Esophagus (tissue), 2 donors: Measurements from ENCODE around the gene PDPK1. TPM values are rescaled to one million over a fixed set of nuclear protein-coding genes. Genes with fewer than 3 reads are reported as not detected.
"Not testable (repeated sequence)": the region's sequence is repeated elsewhere in the genome, so short reads cannot be mapped to it uniquely, and the experiment has no call there.

Experiments used
- H3K27ac ChIP-seq, 2 donors: one replicate each; pipeline ENCODE4 v1.5.1; 2013; ENCODE audit warnings: low read depth in 2 of 2, mild to moderate bottlenecking in 2 of 2, inconsistent platforms in 1 of 2, low read length in 1 of 2, moderate library complexity in 1 of 2
- H3K27me3 ChIP-seq, 2 donors: one replicate each; pipeline ENCODE4 v1.6.1; 2013; ENCODE audit warnings: low read length in 2 of 2, control low read depth in 1 of 2, mild to moderate bottlenecking in 1 of 2; ENCODE audit not compliant: insufficient read depth in 2 of 2, control insufficient read depth in 1 of 2
- H3K36me3 ChIP-seq, 2 donors: one replicate each; pipeline ENCODE4 v1.6.1; 2013; ENCODE audit warnings: low read length in 1 of 2; ENCODE audit not compliant: control insufficient read depth in 2 of 2, insufficient read depth in 2 of 2
- H3K4me1 ChIP-seq, 2 donors: one replicate each; pipeline ENCODE4 v1.6.1; 2013; ENCODE audit warnings: low read length in 1 of 2; ENCODE audit not compliant: control insufficient read depth in 2 of 2, insufficient read depth in 2 of 2
- H3K4me3 ChIP-seq, 2 donors: one replicate each; pipeline ENCODE4 v1.5.1; 2013; ENCODE audit warnings: low read length in 2 of 2, mild to moderate bottlenecking in 2 of 2, low read depth in 1 of 2, moderate library complexity in 1 of 2
- H3K9me3 ChIP-seq, 2 donors: one replicate each; pipeline ENCODE4 v1.6.1; 2013; ENCODE audit warnings: mild to moderate bottlenecking in 2 of 2, low read depth in 1 of 2, low read length in 1 of 2, moderate library complexity in 1 of 2; ENCODE audit not compliant: control insufficient read depth in 2 of 2, insufficient read depth in 1 of 2
- WGBS, 2 donors: extraction: QIAGEN DNeasy Blood & Tissue Kit; methylation state at CpG; one replicate each; pipeline ENCODE4 v1.1.7; 2013; 5-methylcytosine and 5-hydroxymethylcytosine counted together
- polyA plus RNA-seq, 2 donors: library from polyadenylated mRNA; stranded (reverse); fragments of 200-250 nt; gene quantifications; one replicate each; pipeline ENCODE4 v1.2.3, GENCODE V29; 2013
- donor health status: healthy with polysubstance abuse.
- donor health status: Bipolar disorder and iron deficiency.

PDPK1 gene
- polyA plus RNA-seq, 2 donors, result 11.8 to 12.8 TPM

GRCh38 chr16:2560131-2560797 lies 22.4 kb downstream of the PDPK1 start:
- 69 to 83% methylated on average over 6 to 9 of the region's 17 CpGs for WGBS, 2 donors
- H3K36me3 ChIP-seq, H3K4me3 ChIP-seq, H3K9me3 ChIP-seq, H3K27ac ChIP-seq, H3K4me1 ChIP-seq, H3K27me3 ChIP-seq: not testable (repeated sequence)

DNA sequence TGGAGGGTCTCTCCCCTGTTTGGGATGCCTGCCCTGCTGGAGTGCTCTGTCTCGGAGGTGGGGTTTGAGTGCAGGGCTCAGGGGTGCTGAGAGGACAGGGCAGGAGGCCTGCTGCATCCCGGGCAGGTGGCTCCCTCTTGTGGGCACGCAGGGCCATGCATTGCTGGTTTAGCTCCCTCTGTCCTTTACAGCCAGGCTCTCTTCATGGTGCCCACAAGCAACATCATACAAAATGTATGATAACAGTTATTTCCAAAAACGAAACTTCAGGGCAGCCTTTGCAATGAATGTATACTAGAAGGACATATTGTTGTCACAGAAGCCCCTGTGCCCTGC lies 22.9 kb downstream of the PDPK1 start:
- 8% methylated on average over 2 of the region's 4 CpGs; no CpG with 5 or more reads in 1 of the 2 donors for WGBS, 2 donors
- not testable (repeated sequence) for H3K36me3 ChIP-seq, H3K27me3 ChIP-seq

DNA sequence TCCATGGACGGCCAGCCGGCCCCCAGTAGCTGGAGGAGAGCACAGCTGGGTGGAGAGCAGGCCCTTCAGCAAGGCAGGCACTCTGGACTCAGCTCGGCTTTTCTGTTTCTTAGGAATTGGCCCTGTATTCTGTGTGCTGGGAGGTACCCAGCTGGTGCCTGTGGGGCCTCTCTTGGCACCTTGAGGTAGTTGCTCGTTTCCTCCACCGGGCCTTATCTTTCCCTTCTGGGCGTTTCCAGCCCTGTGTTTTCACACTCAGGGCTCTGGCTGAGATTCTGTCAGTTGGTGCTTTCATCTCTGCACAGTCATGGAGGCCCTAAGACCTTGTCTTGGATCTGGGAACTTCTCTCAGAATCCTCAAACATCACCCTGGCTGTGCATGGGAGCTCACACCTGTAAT lies 29.7 kb downstream of the PDPK1 start:
- H3K4me3 ChIP-seq, H3K27me3 ChIP-seq, H3K9me3 ChIP-seq, H3K36me3 ChIP-seq, H3K4me1 ChIP-seq, H3K27ac ChIP-seq: not testable (repeated sequence)
- WGBS, 2 donors, result no CpG with 5 or more reads among the region's 6 CpGs

More for the DNA sequence above, 22.9 kb downstream of the PDPK1 start:
- not testable (repeated sequence) for H3K4me1 ChIP-seq, H3K9me3 ChIP-seq, H3K4me3 ChIP-seq, H3K27ac ChIP-seq

DNA sequence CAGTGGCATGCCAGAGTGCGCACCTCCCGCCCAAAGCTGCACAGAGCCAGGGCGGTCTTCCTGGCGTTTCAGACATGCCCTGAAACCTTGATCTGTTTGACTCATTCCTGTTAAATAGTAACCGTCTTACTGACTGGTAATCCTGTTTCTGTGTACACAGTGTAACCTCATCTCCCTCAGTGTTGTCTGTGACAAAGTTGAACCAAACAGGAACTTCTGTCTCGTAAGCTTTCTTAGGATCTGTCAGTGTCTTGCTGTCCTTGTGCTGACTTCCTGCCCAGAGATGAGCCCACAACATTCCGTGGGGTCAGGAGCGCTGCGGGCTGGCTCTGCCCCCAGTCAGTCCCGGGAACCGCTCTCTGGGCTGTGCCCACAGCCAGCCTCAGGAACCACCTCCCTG lies 30.8 kb downstream of the PDPK1 start:
- H3K4me3 ChIP-seq, H3K9me3 ChIP-seq, H3K4me1 ChIP-seq, H3K27me3 ChIP-seq, H3K36me3 ChIP-seq, H3K27ac ChIP-seq: not testable (repeated sequence)
- no CpG with 5 or more reads among the region's 11 CpGs for WGBS, 2 donors

DNA sequence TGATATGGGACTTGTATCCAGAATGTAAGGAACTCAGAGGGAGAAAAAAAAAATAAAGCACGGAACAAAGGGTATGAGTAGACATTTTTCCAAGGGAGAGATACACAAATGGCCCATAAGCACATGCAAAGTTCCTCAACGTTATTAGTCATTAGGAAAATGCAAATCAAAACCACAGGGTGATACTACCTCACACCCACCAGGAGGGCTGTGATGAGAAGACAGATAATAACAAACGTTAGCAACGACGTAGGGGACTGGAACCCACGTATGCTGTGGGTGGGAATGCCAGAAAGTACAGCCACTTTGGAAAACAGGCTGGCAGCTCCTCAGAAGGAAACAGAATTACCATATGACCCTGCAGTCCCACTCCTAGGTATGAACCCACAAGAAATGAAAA lies 34.9 kb downstream of the PDPK1 start:
- not testable (repeated sequence) for H3K4me3 ChIP-seq, H3K27ac ChIP-seq, H3K4me1 ChIP-seq, H3K27me3 ChIP-seq, H3K36me3 ChIP-seq, H3K9me3 ChIP-seq
- WGBS, 2 donors, result no CpG with 5 or more reads among the region's 6 CpGs

DNA sequence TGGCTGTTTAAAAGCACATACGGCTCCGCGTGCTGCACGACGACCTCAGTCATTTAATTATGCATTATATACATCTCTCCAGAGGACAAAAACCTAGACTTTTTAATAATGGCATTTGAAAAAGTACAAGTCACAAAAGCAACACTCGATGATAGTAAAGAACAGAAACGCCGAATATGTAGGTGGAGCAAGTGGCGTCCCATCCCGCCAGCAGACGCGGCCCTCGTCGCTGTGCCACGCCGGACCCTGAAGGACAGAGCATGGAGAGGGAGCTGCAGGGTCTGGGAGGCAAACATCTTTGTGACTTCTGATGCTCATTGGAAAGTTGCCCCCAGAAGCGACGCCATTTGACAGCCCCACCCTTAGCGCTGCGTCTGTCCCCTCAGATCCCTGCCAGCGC lies 38.0 kb downstream of the PDPK1 start:
- 93 to 95% methylated on average over 11 to 13 of the region's 21 CpGs for WGBS, 2 donors
- H3K36me3 ChIP-seq, result not testable (repeated sequence)

DNA sequence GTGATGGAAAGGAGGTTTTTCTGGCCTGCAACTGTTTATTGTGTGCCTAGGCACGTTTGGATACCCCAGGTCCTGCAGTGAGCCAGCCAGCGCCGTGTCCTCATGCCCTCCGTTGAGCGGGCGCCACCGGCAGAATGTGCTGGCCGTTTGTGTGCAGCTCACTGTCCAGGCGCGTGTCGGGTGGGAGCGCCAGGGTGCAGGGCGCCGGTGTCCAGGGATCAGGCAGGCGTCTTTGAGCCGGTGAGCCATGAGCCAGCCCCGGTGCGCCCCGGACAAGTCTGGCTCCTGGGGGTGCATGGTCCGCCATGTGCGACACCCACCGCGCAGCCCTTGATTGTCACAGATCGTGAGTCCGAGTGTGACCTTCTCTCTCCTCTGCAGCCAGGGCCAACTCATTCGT lies 39.2 kb downstream of the PDPK1 start:
- not testable (repeated sequence) for H3K27ac ChIP-seq, H3K4me1 ChIP-seq, H3K27me3 ChIP-seq, H3K9me3 ChIP-seq, H3K36me3 ChIP-seq, H3K4me3 ChIP-seq
- 96% methylated on average over 12 to 19 of the region's 26 CpGs for WGBS, 2 donors

More for the DNA sequence above, 38.0 kb downstream of the PDPK1 start:
- not testable (repeated sequence) for H3K27me3 ChIP-seq, H3K27ac ChIP-seq, H3K9me3 ChIP-seq, H3K4me1 ChIP-seq, H3K4me3 ChIP-seq

DNA sequence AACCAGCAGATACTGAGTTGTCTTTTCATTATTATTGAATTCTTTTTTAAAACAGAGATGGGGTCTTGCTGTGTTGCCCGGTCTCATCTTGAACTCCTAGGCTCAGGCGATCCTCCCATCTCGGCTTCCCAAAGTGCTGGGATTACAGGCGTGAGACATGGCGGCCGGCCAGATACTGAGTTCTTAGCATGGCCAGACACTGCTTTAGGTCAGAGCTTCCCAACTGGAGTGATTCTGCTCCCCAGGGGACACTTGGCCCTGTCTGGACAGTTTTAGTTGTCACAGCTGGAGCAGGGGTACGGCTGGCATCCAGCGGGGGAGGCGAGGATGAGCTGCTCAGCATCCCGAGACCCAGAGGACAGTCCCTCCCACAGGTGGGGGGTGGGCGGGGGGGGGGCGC lies 41.1 kb downstream of the PDPK1 start:
- not testable (repeated sequence) for H3K4me1 ChIP-seq, H3K36me3 ChIP-seq, H3K27me3 ChIP-seq, H3K27ac ChIP-seq, H3K9me3 ChIP-seq, H3K4me3 ChIP-seq
- 83 to 100% methylated on average over 2 to 3 of the region's 12 CpGs for WGBS, 2 donors

DNA sequence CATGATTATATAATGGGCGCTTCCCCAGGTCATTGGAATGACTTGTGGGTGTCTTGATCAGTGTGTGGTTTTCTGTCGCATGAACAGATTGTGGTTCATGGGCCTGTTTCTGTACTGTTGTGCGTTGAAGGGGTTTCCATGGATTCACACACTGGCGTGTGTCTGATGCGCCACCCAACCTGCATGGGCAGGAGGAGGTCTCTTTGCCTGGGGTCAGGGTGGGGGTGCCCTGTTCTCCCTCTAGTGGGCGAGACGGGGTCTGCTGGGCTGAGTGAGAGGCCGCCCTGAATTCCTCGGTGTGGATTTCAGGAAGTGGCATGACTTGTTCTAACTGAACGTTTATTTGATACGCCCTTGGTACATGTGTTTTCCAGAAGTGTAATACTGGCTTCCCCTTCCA lies 42.3 kb downstream of the PDPK1 start:
- not testable (repeated sequence) for H3K4me1 ChIP-seq, H3K27ac ChIP-seq, H3K36me3 ChIP-seq, H3K9me3 ChIP-seq, H3K27me3 ChIP-seq, H3K4me3 ChIP-seq
- 46 to 62% methylated on average over 6 of the region's 11 CpGs for WGBS, 2 donors

GRCh38 chr16:2580818-2581217 lies 43.0 kb downstream of the PDPK1 start:
- not testable (repeated sequence) for H3K27me3 ChIP-seq, H3K9me3 ChIP-seq, H3K27ac ChIP-seq, H3K4me3 ChIP-seq, H3K4me1 ChIP-seq
- peaks cover 0 to 12% of the 10 kb centered on the region in 2 donors for H3K36me3 ChIP-seq
- no CpG with 5 or more reads among the region's 21 CpGs for WGBS, 2 donors
